GM12875 (cell line): Measurements from ENCODE around the gene SERTAD3.
"Not testable (repeated sequence)": the region's sequence is repeated elsewhere in the genome, so short reads cannot be mapped to it uniquely, and the experiment has no call there.

ENCODE experiments used
- H3K4me3 ChIP-seq: one replicate; pipeline ENCODE4 v1.5.1; 2011; ENCODE audit warnings: low read depth, low read length, control low read depth
- TF ChIP-seq, protein P1 (sequence below): IDR thresholded peaks from 2 replicates; pipeline ENCODE4 v1.5.1; 2011; ENCODE audit warnings: low read depth, mild to moderate bottlenecking, control low read depth, inconsistent platforms, low read length, moderate library complexity, borderline replicate concordance; ENCODE audit not compliant: insufficient read depth

The SERTAD3 gene

DNA sequence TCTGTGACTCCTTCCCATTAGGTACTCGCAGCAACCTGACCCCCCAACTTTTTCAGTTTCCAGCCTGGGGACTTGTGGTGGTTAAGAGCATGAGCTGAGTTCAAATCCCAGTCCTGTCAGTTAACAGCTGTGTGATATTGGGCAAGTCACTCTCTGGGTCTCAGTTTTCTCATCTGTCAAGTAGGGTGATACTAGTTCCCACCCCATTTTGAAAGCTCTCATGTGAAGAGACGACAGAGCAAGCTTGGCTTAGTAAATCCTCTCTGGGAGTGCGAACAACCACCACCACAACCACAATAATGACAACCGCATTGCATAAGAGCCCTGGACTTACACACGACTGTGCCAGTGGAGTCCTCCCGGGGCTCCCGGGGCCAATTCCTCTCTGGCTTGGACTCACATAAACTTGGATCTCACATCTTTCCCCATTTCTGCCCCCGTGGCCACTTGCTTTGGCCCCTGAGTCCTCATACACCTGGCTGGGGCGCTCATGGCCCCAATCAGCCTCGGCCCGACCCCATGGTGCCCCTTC lies 21.0 kb upstream of the SERTAD3 start:
- H3K4me3 ChIP-seq = peak overlapping the region; percentile 67
- TF ChIP-seq, protein P1, sequence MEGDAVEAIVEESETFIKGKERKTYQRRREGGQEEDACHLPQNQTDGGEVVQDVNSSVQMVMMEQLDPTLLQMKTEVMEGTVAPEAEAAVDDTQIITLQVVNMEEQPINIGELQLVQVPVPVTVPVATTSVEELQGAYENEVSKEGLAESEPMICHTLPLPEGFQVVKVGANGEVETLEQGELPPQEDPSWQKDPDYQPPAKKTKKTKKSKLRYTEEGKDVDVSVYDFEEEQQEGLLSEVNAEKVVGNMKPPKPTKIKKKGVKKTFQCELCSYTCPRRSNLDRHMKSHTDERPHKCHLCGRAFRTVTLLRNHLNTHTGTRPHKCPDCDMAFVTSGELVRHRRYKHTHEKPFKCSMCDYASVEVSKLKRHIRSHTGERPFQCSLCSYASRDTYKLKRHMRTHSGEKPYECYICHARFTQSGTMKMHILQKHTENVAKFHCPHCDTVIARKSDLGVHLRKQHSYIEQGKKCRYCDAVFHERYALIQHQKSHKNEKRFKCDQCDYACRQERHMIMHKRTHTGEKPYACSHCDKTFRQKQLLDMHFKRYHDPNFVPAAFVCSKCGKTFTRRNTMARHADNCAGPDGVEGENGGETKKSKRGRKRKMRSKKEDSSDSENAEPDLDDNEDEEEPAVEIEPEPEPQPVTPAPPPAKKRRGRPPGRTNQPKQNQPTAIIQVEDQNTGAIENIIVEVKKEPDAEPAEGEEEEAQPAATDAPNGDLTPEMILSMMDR = no peak

DNA sequence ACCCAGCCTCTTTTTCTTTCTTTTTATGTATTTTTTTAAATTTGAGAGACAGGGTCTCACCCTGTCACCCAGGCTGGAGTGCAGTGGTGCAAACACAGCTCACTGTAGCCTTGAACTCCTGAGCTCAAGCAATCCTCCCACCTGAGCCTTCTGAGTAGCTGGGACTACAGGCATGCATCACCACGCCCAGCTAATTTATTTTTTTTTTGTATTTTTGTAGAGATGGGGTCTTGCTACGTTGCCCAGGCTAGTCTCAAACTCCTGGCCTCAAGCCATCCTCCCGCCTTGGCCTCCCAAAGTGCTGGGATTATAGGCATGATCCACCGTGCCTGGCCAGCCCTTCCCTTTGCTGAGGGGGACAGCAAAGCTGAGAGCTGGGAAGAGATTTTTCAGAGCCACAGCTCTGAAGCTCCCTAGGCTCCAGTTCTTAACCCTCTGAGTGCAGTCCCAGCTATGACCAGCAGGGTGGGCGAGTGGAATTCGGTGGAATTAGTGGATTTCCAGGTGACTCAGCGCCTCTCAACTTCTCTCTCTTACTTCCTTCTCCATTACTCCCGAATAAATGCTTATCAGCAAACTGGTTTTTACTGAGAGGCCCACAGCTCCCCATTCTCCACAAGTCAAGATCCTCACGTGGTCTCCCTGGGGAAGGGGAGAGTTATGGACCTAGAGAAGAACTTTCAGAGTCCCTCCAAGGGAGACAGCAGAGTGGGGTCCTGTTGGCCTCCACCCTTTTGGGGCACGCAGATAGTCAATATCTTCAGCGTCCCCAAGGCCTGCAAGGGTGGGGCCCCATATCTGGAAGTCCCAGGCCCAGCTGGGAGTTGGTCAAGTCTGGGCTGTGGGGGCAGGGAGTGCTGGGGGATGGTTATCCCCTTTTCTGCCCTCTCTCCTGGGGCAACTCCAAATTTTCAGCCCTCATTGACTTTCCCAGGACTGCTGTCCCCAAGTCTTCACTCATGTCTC lies 20.2 kb upstream of the SERTAD3 start:
- no peak overlapping the region for H3K4me3 ChIP-seq
- TF ChIP-seq, protein P1 = peak; percentile 81

- H3K4me3 ChIP-seq = not testable (repeated sequence)
Observed at GRCh38 chr19:40463587-40464037, 19.5 kb upstream of the SERTAD3 start.

- TF ChIP-seq, protein P1 = no peak
- H3K4me3 ChIP-seq = no peak overlapping the region
Observed at GRCh38 chr19:40461669-40462221, 17.6 kb upstream of the SERTAD3 start.

GRCh38 chr19:40460185-40460584 lies 16.1 kb upstream of the SERTAD3 start:
- TF ChIP-seq, protein P1 = no peak
- H3K4me3 ChIP-seq = no peak overlapping the region

GRCh38 chr19:40458597-40458974 lies 14.5 kb upstream of the SERTAD3 start:
- TF ChIP-seq, protein P1 = no peak

GRCh38 chr19:40457953-40458596 lies 13.9 kb upstream of the SERTAD3 start:
- no peak overlapping the region for H3K4me3 ChIP-seq
- TF ChIP-seq, protein P1 = no peak

More at GRCh38 chr19:40458597-40458974, 14.5 kb upstream of the SERTAD3 start:
- no peak overlapping the region for H3K4me3 ChIP-seq
